GM21423 (cell line): ENCODE data around the gene PLIN5.
"Not testable (repeated sequence)": the region's sequence is repeated elsewhere in the genome, so short reads cannot be mapped to it uniquely, and the experiment has no call there.

ENCODE experiments used
- ATAC-seq: cut with Tn5 transposase; IDR thresholded peaks from one replicate; pipeline ENCODE4 v1.9.1; 2021; ENCODE audit warnings: mild to moderate bottlenecking, moderate library complexity; ENCODE audit not compliant: unreplicated experiment

PLIN5 gene

DNA sequence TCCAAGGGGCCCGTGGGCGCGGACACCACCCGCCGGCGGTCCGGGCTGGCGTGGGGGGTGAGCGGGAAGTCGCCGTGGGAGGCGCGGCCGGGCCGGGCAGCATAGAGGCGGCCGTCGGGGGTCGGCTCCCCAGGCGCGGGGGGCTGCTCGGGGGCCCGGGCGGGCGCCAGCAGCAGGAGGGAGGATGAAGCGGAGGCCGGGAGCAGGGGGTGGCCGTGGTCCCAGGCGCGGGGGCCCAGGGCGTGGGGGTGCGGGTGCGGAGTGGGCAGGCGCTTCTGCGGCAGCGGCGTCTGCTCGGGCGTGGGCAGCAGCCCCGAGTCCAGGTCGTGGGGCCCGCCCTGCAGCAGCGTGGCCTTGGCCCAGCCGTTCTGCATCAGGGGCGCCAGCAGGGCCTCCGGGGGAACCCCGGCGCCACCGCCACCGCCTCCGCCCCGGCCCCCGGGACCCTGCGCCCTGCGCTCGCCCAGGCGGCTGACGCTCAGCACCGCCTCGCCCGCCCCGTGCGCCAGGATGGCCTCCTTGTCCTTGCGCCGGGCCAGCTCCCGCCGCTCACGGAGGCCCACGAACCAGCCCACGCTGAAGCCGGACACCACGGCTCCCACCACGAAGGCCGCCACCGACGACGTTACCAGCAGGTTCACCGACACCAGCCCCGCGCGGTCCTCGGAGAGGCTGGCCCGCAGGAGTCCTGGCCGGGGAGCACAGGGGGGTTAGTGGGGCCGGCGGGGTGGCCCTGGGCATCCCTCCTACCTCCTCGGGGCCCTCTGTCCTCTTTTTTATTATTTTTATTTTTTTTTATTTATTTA, 9.0 kb upstream of the PLIN5 start:
- ATAC-seq, result no peak

DNA sequence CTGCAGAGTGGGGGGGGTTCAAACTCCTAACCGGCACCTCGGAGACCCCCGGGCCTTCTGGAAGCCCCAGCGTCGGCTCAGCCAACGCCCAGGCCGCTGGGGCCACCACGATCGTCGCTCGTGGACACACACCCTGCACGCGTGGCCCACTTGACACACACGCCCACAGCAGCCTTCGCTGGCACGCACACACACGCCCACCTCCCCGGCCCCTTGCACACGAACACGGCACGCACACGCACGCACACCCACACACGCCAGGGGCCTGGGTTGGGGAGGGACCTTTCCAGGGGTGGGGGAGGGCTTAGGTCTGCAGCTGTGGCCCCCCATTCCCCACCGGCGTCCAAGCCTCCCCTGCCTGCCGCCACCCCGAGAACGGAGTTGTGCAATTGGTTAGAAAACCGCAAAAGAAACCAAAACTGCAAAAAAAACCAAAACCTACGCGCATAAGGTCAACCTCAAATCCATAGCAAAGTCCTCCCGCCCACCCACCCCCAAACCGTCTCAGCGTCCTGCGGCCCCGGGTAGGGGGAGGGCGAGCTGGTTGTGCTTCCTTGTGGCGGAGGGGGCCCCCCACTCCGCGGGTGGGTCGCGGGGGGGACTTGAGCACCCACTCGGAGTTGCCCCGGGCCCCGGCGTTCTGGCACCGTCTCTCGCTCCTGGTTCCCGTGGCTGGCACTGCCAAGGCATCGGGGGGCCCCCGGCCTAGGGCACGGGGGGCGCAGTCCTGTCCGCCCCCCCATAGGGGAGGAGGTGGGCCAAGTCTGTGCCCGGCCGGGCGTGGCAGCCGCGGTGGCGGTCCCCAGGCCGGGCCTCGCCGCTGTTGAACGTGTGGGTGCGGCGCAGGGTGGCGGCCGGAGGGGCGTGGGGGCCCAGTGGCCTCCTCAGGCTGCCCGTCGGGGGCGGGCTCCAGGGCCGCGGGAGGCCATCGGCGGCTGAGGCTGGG, 8.1 kb upstream of the PLIN5 start:
- ATAC-seq, result no peak

DNA sequence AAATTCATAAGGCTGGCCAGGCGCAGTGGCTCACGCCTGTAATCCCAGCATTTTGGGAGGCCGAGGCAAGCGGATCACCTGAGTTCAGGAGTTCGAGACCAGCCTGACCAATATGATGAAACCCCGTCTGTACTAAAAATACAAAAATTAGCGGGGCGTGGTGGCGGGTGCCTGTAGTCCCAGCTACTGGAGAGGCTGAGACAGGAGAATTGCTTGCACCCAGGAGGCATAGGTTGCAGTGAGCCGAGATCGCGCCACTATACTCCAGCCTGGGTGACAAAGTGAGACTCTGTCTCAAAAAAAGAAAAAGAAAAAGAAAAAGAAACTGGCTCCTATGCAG, 6.8 kb upstream of the PLIN5 start:
- ATAC-seq, result not testable (repeated sequence)

DNA sequence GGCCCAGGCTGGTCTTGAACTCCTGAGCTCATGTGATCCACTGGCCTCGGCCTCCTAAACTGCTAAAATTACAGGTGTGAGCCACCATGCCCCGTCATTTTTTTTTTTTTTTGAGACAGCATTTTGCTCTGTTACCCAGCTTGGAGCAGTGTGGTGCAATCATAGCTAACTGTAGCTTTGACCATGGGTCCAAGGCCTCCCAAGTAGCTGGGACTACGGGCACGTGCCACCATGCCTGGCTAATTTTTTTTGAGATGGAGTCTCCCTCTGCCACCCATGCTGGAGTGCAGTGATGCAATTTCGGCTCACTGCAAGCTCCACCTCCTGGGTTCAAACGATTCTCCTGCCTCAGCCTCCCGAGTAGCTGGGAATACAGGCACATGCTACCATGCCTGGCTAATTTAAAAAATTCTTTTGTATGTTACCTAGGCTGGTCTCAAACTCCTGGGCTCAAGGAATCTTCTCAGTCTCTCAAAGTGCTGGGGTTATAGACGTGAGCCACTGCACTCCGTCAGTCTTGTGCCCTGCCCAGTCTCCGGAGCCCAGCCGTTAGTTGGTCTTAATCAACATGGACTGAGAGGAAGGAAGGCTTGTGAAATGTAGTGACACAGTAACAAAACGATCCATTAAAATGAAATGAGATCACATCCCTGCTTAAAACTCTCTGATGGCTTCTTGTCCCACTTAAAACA, 6.2 kb upstream of the PLIN5 start:
- ATAC-seq, result no peak

DNA sequence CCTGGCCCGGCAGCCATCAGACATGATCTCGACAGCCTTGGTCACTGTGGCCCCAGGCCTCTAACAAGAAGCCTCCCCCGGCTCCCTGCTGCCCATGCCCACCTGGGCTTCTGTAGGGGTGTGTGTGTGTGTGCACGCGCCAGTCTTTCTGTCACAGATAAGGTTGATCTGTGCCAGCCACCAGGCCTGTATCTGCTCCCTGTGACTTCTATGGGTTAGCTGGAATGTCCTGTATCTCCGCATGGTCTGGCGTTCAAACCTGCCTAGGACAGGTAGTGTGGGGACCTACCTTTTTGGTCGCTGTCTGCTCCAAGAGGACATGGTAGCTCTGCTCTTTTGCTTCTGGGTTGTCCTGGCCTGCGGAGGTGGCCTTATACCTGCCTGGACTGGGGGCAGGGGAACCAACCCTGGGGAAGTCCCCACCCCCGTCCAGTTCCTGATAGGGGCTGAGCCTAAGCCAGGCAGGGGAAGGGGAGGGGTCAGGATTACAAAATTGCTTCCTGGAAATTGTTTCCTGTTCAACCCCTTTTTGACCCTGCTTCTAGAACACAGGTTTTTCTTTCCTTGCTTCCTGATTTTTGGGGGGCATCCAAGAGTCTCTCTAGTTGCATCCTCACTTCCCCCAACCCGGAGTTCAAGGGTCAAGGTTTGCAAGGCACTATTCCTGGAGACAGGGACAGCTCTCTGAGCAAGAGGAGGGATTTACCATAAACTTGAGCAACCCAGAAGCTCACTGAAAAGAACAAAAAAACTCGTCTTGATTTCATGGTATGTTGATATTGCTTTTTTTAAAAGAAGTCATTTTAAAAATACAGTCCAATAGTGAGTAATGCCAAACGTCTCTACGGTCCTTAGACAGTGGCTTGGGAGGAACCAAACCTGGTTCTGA, 4.9 kb upstream of the PLIN5 start, which contains the start of gene LRG1:
Gene LRG1, minus strand, starts transcription at position 344 of the 889 bp plus-strand sequence. Its CDS starts 23 bp downstream, at position 321.
- no peak for ATAC-seq

DNA sequence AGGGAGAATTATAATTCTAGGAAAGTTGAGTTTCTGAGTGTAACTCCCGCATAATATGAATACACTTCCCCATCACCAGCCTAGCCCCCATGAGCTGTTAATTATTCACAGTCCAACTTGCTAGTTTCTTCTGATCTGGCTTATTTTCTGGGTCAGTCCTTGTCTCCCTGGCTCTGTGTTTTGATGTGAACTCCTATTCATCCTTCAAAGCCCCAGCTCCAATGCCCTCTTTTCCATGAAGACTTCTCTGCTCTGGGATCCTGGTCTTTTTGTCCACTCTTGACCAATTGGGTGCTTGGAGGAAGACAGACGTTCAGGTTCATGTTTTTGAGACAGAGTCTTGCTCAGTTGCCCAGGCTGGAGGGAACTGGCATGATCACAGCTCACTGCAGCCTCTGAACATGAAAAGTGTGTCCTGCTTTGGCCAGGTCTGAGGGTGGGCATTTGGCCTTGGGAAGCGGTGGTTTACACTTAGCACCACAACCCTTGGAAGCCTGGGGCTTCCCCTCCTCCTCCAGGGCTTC, 4.2 kb upstream of the PLIN5 start:
- no peak for ATAC-seq

DNA sequence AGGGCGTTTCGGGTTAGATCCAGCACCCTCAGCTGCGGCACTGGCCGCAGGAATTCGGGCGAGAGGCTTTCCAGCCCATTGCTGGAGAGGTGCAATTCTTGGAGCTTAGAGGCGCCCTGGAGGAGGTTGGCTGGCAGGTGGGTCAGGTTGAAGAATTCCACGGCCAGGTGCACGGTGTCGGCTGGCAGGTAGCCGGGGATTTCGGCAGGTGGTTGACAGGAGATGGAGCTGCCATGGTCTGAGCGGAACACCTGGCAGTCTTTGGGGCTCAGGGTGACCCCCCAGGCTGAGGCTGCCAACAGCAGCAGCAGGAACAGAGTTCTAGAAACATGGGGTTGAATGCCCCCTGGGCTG, 3.6 kb upstream of the PLIN5 start:
- ATAC-seq, result no peak

DNA sequence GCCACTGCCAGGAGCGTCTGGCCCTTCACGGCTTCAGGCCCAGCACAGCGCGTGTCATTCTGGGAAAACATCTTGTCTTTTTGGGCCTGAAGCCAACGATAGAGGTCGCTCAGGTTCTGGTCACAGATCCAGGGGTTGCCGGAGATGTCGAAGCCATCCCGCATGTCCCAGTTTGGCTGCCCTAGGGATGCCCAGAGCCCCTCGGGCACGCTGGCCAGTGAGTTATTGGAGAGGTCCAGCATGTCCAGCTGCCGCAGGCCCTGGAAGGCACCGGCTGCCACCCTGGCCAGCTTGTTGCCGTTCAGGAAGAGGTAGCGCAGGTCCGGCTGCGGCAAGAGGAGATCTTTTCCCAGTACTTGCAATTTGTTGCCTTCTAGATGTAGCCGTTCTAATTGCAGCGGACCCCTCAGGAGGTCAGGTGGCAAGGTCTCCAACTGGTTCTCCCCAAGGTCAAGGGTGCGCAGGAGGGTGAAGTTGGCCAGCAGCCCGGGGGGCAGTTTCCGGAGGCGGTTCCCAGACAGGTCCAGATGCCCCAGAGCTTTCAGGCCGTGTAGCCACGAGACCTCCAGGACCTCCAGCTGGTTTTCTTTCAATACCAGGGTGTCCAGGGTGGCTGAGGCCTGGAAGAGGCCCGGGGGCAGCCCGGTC, 3.1 kb upstream of the PLIN5 start:
- no peak for ATAC-seq

DNA sequence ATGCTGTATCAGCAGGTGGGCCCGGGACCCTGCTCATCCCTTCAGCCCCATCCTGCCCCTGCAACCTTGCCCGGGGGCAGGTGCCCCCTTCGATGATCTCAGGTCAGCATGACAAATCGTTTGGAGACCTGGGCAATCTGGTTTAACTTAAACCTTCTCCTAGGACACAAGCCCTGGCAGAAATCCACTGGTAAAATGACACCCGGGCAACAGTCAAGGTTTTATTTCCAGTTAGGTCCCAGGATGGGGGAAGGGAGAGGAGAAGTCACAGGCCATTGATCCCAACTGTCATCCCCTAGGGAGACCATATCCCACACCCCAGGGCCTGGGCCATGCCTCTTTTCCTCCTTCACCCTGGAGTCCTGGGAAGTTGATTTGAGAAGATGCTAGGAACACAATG, 1.8 kb upstream of the PLIN5 start:
- ATAC-seq, result no peak

DNA sequence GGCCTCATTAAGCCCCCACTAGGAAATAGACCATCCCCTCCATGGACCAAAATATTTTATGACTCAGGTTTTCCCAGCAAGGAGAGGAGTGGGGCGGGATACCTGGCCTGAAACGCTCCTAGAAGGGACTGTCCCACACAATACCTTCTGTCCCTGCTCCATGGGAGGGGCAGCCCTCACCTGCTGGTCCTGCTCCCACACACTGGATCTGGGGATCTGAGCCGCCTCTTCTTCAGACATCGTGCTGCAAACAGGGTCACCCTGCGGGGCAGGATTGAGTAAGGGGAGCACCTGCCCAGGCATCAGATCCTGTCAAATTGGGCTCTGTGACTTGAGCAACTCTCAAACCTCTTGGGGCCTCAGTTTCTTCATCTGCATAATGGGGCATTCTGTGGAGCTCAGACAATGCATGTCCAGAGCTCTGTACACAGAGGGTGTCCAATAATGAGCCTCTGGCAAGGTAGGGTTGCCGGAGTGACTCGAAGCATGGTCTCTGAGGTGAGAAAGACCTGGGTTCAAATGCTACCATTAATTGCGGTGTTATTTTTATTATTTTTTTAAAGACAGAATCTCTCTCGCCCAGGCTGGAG, 1.1 kb downstream of the PLIN5 start:
- ATAC-seq, result no peak

DNA sequence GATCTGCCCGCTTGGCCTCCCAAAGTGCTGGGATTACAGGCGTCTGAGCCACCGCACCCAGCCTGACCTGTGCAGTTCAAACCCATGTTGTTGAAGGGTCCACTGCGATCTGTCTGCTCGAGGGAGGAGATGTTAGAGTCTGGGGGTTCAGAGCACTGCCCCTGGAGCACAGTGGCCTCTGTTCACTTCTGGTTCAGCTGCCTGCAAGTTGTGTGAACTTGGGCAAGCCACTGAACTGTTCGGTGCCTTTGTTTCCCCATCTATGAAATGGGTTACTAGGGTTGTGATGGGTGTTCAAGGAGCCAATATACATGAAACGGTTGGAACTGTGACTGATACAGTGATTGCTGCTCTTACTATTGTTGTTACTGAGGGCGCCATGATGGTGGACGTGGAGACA, 1.7 kb downstream of the PLIN5 start:
- no peak for ATAC-seq

DNA sequence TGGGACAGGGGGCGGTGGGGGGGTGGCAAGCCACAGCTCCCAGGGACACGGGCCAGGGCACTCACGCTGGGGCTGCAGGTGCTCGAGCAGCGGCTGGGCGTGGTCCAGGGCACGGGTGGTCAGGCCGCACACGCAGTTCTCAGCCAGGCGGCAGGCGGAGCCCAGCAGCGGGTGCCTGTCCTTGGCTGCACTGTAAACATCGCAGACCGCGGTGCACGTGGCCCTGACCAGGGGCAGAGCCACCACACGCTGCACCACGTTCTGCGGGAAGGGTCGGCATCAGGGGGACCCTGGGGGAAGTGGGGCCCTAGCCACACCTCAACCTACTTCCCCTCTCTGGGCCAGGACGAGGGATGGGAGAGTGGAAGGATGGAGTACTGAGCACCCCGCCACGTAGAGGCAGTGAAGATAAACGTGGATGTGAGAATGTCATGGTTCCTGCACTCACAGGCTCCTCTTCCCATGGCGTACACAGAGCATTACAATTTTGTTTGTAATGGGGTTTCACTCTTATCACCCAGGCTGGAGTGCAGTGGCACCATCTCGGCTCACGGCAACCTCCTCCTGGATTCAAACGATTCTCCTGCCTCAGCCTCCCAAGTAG, 3.4 kb downstream of the PLIN5 start:
- ATAC-seq, result no peak

DNA sequence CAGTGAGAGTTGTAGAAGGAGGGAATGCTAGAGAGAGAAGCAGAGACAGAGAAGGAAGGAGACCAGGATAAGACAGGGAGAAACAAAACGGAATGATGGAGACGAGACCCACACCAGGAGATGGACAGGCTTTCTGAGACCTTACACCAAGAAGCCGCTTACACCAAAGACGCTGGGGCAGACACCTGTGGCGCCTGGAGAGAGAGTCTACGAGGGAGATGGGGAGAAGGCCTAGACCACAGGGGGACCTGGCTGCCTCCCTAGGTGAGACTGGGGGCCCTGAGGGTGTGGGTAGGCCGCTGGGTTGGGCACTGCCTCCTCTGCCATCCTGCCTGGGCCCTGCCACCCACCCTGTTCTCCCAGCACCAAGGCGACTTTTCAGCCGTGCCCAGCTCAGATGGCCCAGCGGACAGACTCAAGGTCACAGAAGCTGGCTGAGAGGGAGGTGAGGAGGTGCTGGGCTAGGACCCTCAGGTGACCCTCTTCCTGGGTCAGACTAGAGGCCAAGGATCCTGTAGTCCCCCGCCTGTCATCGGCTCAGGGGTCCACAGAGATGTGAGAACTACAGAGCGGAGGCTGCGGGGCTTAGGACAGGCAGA, 5.0 kb downstream of the PLIN5 start:
- ATAC-seq, result no peak

DNA sequence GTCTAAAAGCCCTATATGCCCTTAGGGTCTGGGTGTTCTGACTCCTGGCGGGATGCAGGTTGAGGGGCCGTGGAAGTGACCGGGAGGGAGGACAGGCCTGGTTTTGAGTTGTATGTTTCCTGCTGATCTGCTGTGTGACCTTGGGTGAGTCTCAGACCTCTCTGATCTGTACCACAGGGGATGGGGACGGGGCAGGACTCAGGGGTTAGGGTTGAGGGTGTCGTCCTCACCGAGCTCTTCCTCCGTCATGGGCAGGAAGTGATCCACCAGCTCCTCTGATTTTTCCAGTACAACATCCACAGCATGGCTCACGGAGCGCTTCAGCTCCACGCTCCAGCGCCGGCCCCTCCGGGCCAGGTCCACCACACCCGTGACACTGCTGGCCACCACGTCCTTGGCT, 6.2 kb downstream of the PLIN5 start:
- no peak for ATAC-seq

DNA sequence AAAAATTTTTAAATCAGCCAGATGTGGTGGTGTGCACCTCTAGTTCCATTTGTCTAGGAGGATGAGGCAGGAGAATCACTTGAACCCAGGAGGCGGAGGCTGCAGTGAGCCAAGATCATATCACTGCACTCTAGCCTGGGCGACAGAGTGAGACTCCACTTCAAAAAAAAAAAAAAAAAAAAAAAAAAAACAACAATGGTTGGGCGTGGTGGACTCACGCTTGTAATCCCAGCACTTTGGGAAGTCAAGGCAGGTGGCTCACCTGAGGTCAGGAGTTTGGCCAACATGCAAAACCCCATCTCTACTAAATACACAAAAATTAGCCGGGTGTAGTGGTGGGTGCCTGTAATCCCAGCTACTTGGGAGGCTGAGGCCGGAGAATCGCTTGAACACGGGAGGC, 7.6 kb downstream of the PLIN5 start:
- not testable (repeated sequence) for ATAC-seq

DNA sequence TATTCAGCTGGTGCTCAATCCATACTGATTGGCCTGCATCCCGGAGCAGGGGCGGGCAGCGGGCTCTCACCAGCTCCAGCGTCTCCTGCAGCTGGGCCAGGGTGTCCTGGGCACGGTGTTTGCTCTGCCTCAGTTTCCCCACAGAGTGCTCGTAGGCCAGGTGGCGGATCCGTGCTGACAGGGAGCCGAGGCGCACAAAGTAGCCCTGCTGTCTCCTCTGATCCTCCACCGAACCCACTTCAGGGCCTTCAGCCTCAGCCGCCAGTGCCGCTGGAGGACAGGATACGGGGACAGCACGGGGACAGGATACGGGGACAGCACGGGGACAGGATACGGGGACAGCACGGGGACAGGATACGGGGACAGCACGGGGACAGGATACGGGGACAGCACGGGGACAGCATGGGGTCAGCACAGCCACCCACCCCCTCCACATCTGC, 9.4 kb downstream of the PLIN5 start:
- ATAC-seq, result no peak

DNA sequence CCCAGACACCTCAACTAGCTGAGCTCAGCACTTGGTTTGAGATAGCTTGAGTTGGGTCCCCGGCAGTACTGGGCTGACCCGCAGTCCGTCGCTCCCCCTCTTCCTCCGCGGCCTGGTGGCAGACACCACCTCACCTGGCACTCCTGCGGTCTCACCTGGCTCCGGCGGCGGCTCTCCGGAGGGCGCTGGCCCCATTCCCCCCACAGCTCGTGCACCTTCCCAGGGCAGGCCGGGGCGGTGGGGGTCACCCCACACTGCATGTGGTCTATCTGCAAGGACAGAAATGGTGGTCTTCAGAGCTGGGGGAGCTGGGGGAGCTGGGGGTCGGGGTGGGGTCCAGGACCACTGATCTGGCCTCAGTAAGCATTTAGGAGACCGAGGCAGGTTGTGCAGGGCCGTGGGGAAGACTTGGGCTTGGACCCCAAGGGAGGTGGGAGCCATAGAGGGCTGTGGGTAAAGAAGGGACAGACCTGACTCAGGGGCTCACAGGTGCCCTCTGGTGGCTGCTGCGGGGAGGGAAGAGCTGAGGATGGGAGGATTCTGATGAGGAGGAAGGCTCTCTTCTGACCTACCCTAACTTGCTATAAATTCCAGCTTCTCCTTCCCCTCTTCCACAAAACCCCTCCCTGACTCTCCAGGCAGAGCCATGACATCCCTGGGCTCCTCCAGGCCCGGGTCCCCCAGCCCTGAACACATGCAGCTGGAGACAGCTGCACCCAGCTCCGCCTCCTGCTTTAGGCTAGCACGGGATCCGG, 10.0 kb downstream of the PLIN5 start:
- ATAC-seq, result no peak
